Adrenal gland (tissue), 12 donors: ENCODE data around the gene KIAA0753. TPM values are rescaled to one million over a fixed set of nuclear protein-coding genes. Genes with fewer than 3 reads are reported as not detected.

ENCODE experiments used
- DNase-seq, 7 donors: peaks; one replicate each; pipeline ENCODE4 v3.0.0-alpha.2; 2019 to 2020
- H3K27ac ChIP-seq, 5 donors: fragments of 200-600 bp; sonication (generic) in 4 of 5; 1 replicate in 3 of 5; 2 replicates in 2 of 5; pipeline versions ENCODE4 v1.5.1 to v1.8.0; 2016 to 2020; ENCODE audit warnings: mild to moderate bottlenecking in 1 of 5
- H3K27me3 ChIP-seq: fragments of 200-600 bp; 2 replicates; pipeline ENCODE4 v1.8.0; 2021
- H3K36me3 ChIP-seq, 2 donors: fragments of 200-600 bp; replicated peaks in 1 of 2; 1 replicate in 1 of 2; 2 replicates in 1 of 2; pipeline versions ENCODE4 v1.5.1 to v1.8.0; 2018 to 2022
- H3K4me1 ChIP-seq, 2 donors: fragments of 200-600 bp; replicated peaks in 1 of 2; 1 replicate in 1 of 2; 2 replicates in 1 of 2; pipeline versions ENCODE4 v1.5.1 to v1.8.0; 2018 to 2021
- H3K4me3 ChIP-seq, 4 donors: fragments of 200-600 bp; sonication (generic) in 3 of 4; one replicate each; pipeline ENCODE4 v1.5.1; 2016 to 2018
- H3K9me3 ChIP-seq, 3 donors: fragments of 200-600 bp; sonication (generic) in 1 of 3; replicated peaks in 1 of 3; 1 replicate in 2 of 3; 2 replicates in 1 of 3; pipeline versions ENCODE4 v1.5.1 to v1.8.0; 2016 to 2021
- CTCF ChIP-seq, 6 experiments: fragments of 450-650 bp in 4 of 6; fragments of 200-600 bp in 2 of 6; sonication (generic) in 1 of 6; IDR thresholded peaks; 1 replicate in 5 of 6; 2 replicates in 1 of 6; pipeline versions ENCODE4 v1.5.1 to v1.8.0; 2016 to 2021; ENCODE audit warnings: antibody characterized with exemption in 6 of 6, mild to moderate bottlenecking in 2 of 6, moderate library complexity in 1 of 6
- POLR2A ChIP-seq, 2 donors: fragments of 450-650 bp; IDR thresholded peaks; one replicate each; pipeline ENCODE4 v1.6.1; 2017; ENCODE audit warnings: antibody characterized with exemption in 2 of 2, mild to moderate bottlenecking in 2 of 2, moderate library complexity in 1 of 2
- WGBS, 4 donors: extraction: QIAGEN DNeasy Blood & Tissue Kit in 2 of 4; methylation state at CpG; one replicate each; pipeline versions ENCODE4 v1.1.5 to v1.1.7; 2013 to 2017; 5-methylcytosine and 5-hydroxymethylcytosine counted together
- intact Hi-C, 2 donors: fragments of 100-400 bp; cut with DNase I; formaldehyde crosslinking; loops; one replicate each; pipeline versions ENCODE4 v1.14.1 to v1.15.0; 2022 to 2023
- polyA plus RNA-seq, 3 donors: library from polyadenylated mRNA; stranded (reverse); fragments of 200-250 nt in 2 of 3; fragments of 350-450 nt in 1 of 3; fragmentation: Illumina TruSeq in 1 of 3; extraction: RNeasy Lipid Tissue Mini Kit (QIAGEN cat#74804) in 1 of 3; gene quantifications; one replicate each; pipeline ENCODE4 v1.2.3, GENCODE V29; 2013 to 2014
- total RNA-seq, 9 donors: library from RNA; depleted of rRNA in 4 of 9; stranded (reverse); fragments of >200 nt in 4 of 9; fragments of 120-200 nt in 1 of 9; fragmentation: NEBNext Ultra II Directional in 1 of 9; extraction: Animal tissue kit (Norgen Biotek cat#: 25700) in 1 of 9; gene quantifications; one replicate each; pipeline versions ENCODE4 v1.1.0 to v1.2.4, GENCODE V29; 2013 to 2023
- donor health status: healthy with polysubstance abuse.
- donor health status: Bipolar disorder and iron deficiency.
- donor health status: DM: yes; HTN: yes; CAD: no.
- donor health status: DM: no; HTN: no; CAD: no.
- donor health status: DM: no; HTN: no; CAD: no.
- donor health status: DM: yes; HTN: yes; CAD: no.

The KIAA0753 gene
- total and polyA plus RNA-seq, 12 donors, result 5.1 to 21.8 (median 13.1) TPM

DNA sequence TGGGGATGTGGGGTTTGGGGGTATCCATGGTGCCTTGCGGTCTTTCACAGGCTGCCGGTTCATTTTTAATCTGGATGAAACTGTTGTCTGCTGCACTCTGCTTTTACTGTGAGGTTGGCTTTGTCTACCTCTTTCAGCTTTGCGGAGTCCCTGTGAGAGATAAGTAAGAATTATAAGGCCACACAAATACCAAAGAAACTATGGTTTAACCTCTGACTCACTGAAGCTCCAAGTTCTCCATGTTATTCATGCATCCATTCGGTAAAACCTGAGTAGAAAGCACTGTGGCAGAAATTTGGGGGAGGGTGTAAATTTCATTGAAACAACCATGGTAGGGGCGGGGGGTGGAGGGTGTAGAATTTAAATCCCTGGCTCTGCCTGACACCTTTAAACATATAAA lies 30.5 kb downstream of the KIAA0753 start:
- TF ChIP-seq POLR2A (IDR thresholded peaks at IDR 0.05) (no peak), CTCF (IDR thresholded peaks at IDR 0.05) (no peak)
- H3K27me3 ChIP-seq, result no peaks in the 10 kb centered on the region
- intact Hi-C loops, result no loop called here
- no peaks in the 10 kb centered on the region for H3K9me3 ChIP-seq
- peaks cover 0 to 8% of the 10 kb centered on the region in 2 donors for H3K4me1 ChIP-seq
- no peak for DNase-seq
- H3K4me3 ChIP-seq, result no peak overlapping the region
- WGBS, 4 donors, result 91 to 100% (median 97%) methylated on average over 5 of the region's 5 CpGs
- H3K36me3 ChIP-seq, result peaks cover 0 to 57% of the 10 kb centered on the region in 2 donors
- no peak overlapping the region for H3K27ac ChIP-seq

DNA sequence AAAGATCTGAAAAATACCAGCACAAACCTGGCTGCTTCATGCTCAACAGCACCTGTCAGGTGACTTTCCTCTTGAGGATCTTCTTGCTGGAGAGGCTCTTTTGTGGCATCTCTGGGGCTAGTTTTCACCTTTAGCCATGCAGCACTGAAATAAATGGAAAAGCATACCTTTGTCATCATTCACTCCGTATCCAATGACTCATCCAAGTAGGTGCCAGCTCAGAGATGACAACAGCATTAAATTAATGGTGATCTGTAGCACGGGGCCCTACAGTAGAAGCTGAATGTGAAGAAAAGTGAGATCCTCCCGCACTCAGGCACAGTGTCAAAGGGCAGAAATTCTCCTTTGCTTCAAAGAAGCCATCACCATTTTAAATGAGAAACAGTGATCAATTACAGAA lies 32.2 kb downstream of the KIAA0753 start:
- no peaks in the 10 kb centered on the region for H3K9me3 ChIP-seq
- intact Hi-C loops, result no loop called here
- no peak overlapping the region for H3K4me3 ChIP-seq
- H3K36me3 ChIP-seq, result peaks cover 0 to 59% of the 10 kb centered on the region in 2 donors
- 63 to 68% (median 68%) methylated on average over 3 of the region's 3 CpGs for WGBS, 4 donors
- peaks cover 0 to 8% of the 10 kb centered on the region in 2 donors for H3K4me1 ChIP-seq
- TF ChIP-seq CTCF (IDR thresholded peaks at IDR 0.05), result no peak
- TF ChIP-seq POLR2A (IDR thresholded peaks at IDR 0.05), result no peak
- no peaks in the 10 kb centered on the region for H3K27me3 ChIP-seq
- H3K27ac ChIP-seq, result no peak overlapping the region
- DNase-seq, result no peak

DNA sequence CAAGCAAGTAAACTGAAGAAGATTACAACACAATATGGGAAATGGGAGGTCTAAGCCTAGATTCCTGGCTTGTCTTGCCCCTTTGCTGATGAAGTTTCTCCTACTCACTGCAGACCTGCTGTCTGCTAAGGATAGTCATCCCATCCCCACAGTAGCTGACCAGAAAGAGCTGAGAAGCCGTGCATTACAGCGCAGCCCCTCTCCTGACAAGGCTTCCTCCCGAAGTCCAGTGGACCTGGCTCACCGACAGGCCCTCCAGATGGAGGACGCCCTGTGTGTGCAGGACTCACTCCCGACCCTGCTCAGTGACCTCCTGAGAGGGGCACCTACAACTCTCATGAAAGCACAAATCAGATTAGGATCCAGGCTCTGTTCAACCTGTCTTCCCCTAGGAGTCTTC lies 35.4 kb downstream of the KIAA0753 start:
- intact Hi-C loops, result no loop called here
- 80 to 100% (median 92%) methylated on average over 1 to 6 of the region's 6 CpGs for WGBS, 4 donors
- no peak overlapping the region for H3K4me3 ChIP-seq
- H3K27ac ChIP-seq, result no peak overlapping the region
- no peaks in the 10 kb centered on the region for H3K9me3 ChIP-seq
- no peak for DNase-seq
- no peaks in the 10 kb centered on the region for H3K4me1 ChIP-seq
- no peaks in the 10 kb centered on the region for H3K27me3 ChIP-seq
- no peak for TF ChIP-seq POLR2A (IDR thresholded peaks at IDR 0.05)
- peaks cover 0 to 59% of the 10 kb centered on the region in 2 donors for H3K36me3 ChIP-seq

GRCh38 chr17:6603744-6604325 lies 36.7 kb downstream of the KIAA0753 start:
- peaks cover 0 to 46% of the 10 kb centered on the region in 2 donors for H3K36me3 ChIP-seq
- DNase-seq, result peak in 5 of 7 donors; percentile 18 to 47 (median 30)
- 68 to 89% (median 78%) methylated on average over 3 of the region's 3 CpGs for WGBS, 4 donors
- H3K27ac ChIP-seq, result no peak overlapping the region
- H3K27me3 ChIP-seq, result no peaks in the 10 kb centered on the region
- intact Hi-C loops, result no loop called here
- H3K4me3 ChIP-seq, result no peak overlapping the region
- no peak for TF ChIP-seq CTCF (IDR thresholded peaks at IDR 0.05)
- no peak for TF ChIP-seq POLR2A (IDR thresholded peaks at IDR 0.05)
- H3K4me1 ChIP-seq, result peaks cover 0 to 11% of the 10 kb centered on the region in 2 donors
- no peaks in the 10 kb centered on the region for H3K9me3 ChIP-seq

DNA sequence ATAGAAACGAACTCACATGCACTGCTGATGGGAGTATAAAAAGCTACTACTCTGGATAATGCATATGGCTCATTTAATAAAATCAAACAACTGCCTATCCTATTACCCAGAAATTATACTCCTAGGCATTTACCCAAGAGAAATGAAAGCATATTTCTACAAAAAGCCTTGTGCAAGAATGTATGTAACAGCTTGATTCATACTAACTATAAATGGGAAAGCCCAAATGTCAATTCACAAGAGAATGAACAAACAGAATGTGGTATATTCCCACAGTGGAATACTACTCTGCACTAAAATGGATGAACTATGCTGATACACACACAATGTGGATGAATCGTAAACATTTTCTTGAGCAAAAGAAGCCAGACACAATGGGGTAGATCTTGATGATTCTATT lies 38.4 kb downstream of the KIAA0753 start:
- no peak overlapping the region for H3K27ac ChIP-seq
- no peaks in the 10 kb centered on the region for H3K27me3 ChIP-seq
- no peak overlapping the region for H3K4me3 ChIP-seq
- peaks cover 5 to 23% of the 10 kb centered on the region in 2 donors for H3K4me1 ChIP-seq
- H3K36me3 ChIP-seq, result peaks cover 0 to 29% of the 10 kb centered on the region in 2 donors
- no peaks in the 10 kb centered on the region for H3K9me3 ChIP-seq
- 90 to 96% (median 92%) methylated on average over 2 of the region's 2 CpGs for WGBS, 4 donors
- no peak for TF ChIP-seq CTCF (IDR thresholded peaks at IDR 0.05)
- no peak for TF ChIP-seq POLR2A (IDR thresholded peaks at IDR 0.05)
- DNase-seq, result no peak
- intact Hi-C loops, result no loop called here
